ENCODE data around the gene ADAT2.

Gene ADAT2

DNA sequence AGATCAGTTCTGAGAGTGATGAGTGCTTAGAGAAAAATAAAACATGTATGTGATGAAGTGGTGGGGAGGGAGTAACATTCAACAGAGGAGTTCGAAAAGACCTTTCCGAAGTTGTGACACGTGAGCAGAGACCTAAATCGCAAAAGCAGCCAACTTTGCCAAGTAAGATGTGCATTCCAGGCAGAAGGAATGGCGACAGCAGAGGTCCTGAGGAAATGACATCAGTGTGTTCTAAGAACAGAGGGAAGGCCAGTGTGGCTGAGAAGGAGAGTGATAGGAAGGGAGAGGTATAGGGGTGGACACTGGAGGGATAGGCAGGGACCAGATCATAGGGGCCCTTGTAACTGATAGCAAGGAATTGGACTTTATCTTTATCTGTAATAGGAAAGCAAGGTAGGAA, 51.3 kb downstream of the ADAT2 start:
- in situ Hi-C loops (cut with MboI; ENCODE audit: low sequenced_read_pairs): no loop called here

DNA sequence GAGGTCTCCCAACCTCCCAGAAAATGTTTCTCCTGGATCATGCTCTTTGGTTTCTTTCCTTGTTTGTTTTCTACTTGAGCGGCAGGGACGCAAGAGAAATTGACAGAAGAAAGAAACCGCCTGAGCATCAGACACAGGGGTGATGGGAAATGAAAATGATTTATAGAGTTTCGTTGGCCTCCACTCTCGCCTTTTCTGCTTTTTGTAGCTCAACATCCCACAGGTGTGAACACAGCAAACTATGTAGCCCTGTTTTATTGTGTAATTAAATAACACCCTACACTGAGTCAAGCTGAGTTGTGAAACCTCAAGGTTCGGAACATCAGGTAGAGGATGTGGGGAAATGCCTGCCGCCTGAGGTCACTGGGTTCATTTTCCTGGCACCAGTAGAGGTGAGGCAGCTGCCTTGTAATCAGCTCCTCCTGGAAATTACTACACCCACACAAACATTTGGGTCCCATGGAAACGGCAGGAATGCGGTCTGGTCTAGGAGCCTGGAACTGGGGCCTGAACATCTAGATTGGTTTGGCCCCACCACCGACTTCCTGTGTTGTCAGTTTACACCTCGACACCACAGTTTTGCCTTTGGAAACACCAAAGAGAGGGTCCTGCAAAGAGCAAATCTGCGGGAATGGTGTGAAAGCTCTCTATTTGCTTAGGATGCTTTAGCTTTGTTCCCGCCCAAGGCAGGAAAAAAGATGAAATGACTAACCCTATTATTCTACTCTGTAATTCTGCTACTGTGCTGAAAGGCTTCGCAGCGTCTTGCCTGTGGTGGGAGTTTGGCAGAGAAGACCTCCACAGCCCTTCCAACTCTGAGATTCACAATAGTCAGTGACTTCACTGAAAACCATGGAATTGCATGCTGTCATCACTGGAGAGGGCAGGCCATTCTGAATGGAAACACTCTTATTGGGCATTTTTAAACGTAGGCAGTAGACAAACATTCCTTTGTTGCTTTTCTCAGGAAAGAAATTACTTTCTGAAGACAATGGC, 53.0 kb downstream of the ADAT2 start:
- in situ Hi-C loops (cut with MboI; ENCODE audit: low sequenced_read_pairs): no loop called here

- in situ Hi-C loops (cut with MboI; ENCODE audit: low sequenced_read_pairs): no loop called here
Measured at GRCh38 chr6:143396497-143397226, 53.8 kb downstream of the ADAT2 start.

DNA sequence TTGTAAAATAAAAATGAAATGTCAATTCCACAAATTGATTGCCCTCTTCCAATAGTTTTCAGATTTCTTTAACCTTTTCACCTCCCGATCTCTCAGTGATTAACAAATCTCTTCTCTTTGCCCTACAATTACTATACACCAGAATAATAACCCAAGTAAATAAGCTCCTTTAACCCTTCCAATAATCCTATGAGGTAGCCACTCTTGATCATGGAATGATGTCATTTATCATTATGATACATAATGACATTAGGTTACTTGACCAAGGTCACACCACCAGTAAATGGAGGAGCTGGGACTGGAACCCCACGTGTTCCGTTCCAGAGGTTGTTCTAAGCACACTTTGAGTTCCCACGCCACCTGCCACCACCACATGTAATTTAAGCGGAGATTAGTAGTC, 54.8 kb downstream of the ADAT2 start:
- in situ Hi-C loops (cut with MboI; ENCODE audit: low sequenced_read_pairs): no loop called here

GRCh38 chr6:143394389-143394788, 56.1 kb downstream of the ADAT2 start:
- in situ Hi-C loops (cut with MboI; ENCODE audit: low sequenced_read_pairs): no loop called here

GRCh38 chr6:143390278-143390677, 60.2 kb downstream of the ADAT2 start:
- in situ Hi-C loops (cut with MboI; ENCODE audit: low sequenced_read_pairs): no loop called here

DNA sequence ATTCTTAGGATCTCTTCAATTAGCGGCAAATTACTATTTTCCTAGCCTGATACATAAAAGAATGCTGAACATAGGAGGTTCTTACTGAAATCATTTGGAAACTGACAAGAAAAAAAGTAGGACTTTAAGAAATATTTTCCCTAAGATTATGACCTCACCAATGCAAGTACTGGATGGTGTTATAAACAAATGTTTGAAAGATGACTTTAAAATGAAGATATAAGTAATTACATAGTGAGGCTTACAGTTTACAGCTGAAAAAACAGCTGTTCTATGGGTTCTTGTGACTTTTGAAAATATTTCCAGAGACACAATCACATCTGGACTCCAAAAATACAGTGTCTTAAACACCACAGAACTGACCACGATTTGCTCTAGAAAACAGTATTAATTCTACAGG, 64.9 kb downstream of the ADAT2 start:
- in situ Hi-C loops (cut with MboI; ENCODE audit: low sequenced_read_pairs): no loop called here

DNA sequence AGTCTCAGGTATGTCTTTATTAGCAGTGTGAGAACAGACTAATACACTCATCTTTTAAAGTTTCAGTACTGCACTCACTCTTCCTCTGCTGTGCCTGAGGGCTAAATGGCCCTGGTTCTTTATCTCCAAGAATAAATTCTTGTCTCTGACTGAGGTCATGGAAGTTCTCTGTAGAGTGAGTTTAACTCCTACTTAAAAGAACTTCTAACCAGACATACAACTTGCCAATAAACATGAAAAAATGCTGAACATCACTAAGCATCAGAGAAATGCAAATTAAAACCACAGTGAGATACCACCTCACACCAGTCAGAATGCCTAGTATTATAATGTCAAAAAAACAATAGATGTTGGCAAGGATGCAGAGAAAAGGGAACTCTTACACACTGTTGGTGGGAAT, 73.6 kb downstream of the ADAT2 start:
- in situ Hi-C loops (cut with MboI; ENCODE audit: low sequenced_read_pairs): no loop called here

- in situ Hi-C loops (cut with MboI; ENCODE audit: low sequenced_read_pairs): no loop called here
Measured at GRCh38 chr6:143376375-143376774, 74.1 kb downstream of the ADAT2 start.

- in situ Hi-C loops (cut with MboI; ENCODE audit: low sequenced_read_pairs): no loop called here
Measured at GRCh38 chr6:143375022-143375585, 75.4 kb downstream of the ADAT2 start.

- in situ Hi-C loops (cut with MboI; ENCODE audit: low sequenced_read_pairs): no loop called here
Measured at GRCh38 chr6:143374014-143374413, 76.5 kb downstream of the ADAT2 start.
